NCI-H187 (cell line): ENCODE data around the gene CETP.
"Not testable (repeated sequence)": the region's sequence is repeated elsewhere in the genome, so short reads cannot be mapped to it uniquely, and the experiment has no call there.

Experiments used
- DNase-seq, 2 experiments: peaks; one replicate each; lab custom pipeline; 2025; lab: John Stamatoyannopoulos, UW

Gene CETP

DNA sequence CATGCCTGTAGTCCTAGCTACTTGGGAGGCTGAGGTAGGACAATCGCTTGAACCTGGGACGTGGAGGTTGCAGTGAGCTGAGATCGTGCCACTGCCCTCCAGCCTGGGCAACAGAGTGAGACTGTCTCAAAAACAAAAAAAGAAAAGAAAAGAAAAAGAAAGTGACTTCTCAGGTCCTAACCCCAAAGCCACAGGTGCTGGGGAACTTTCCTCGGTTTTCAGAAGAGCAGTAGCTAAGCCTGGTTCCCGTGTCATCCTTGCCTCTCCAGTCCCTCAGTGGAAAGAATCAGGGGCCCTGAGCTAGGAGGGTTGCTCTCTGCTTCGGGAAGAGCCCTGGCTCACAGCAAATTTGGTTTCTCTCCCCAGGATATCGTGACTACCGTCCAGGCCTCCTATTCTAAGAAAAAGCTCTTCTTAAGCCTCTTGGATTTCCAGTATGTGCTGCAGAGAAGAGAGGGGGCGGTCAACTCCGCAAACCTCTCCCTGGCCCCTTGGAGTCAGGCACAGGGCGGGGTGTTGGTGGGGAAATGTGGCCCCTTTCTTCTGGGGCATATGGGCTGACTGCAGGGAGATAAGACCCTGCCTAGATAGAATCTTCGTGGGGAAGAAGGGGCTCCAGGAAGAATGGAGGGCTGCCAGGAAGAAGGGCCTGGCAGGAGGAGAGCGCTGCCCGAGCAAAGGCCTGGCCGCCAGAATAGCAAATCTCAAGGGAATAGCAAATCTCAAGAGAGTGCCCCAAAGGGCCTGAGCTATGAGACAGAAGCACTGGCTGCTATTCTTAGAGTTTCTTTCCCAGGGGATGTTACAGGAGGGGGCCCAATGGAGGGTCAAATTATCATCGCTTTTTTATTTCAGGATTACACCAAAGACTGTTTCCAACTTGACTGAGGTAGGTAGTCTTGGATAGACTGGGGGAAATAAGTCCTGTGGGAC, 19.3 kb downstream of the CETP start:
- no peak for DNase-seq

DNA sequence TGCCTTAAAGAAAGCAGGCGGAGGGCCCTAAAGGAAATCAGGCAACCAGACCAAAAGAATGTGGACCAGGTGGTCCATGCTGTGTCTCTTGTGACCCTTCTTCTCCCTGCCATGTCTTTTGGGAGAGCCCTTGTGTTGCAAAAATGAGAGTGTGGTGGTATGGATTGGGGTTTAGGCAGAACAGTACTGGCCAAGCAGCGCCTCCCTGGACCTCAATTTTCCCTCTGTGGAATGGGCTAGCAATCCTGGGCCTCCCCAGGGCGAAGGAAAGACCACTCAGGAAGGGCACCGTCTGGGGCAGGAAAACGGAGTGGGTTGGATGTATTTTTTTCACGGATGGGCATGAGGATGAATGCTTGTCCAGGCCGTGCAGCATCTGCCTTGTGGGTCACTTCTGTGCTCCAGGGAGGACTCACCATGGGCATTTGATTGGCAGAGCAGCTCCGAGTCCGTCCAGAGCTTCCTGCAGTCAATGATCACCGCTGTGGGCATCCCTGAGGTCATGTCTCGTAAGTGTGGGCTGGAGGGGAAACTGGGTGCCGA, 20.1 kb downstream of the CETP start:
- DNase-seq, result no peak

DNA sequence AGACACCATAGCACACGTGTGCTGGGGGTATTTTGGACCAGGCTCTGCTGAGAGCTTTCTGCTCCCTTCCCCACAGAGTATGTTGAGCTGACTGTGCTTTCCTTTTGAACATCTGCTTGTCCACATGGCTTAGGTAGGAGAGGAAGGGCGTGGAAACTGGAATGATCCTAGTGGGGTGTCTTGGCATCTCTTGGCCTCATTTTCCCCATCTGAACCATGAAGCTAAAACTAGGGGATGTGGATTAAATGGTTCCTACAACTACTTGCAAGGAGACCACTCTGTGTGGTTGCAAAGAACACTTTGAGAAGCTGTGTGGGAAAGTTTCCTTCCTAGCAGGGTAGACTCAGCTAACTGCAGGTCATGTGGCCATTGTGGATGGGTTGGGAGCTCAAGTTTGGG, 20.9 kb downstream of the CETP start:
- no peak for DNase-seq

DNA sequence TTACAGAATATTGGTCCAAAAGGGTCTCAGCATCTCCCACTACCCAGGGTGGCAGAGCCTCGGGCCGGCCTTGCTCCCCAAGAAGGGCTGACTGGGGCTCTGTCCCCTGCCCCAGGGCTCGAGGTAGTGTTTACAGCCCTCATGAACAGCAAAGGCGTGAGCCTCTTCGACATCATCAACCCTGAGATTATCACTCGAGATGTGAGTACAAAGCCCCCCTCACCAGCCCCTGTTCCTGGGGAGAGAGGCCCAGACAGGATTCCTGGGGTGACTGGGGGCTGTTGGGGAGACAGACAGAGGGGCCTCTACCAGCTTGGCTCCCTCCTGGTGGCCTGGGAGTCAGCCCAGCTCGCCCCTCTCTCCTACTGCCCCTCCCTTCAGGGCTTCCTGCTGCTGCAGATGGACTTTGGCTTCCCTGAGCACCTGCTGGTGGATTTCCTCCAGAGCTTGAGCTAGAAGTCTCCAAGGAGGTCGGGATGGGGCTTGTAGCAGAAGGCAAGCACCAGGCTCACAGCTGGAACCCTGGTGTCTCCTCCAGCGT, 21.5 kb downstream of the CETP start:
- DNase-seq, result no peak

DNA sequence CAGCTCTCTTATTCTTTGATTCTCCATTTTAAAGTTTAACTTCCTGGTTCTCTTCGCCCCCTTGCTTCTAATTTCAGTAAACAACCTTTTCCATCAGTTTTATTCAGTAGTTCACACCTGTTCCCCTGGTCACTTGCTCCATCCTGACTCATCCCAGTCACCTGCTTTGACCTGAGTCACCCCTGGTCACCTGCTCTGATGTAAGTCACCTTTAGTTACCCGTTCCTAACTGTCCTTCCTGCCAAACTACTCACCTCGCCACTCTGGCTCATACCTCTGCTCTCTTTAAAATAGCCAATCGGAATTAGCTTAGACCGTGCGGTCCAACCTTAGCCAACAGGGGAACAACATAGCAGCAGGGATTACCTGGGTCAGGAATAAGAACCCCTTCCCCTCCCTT, 22.9 kb downstream of the CETP start:
- DNase-seq, result no peak

DNA sequence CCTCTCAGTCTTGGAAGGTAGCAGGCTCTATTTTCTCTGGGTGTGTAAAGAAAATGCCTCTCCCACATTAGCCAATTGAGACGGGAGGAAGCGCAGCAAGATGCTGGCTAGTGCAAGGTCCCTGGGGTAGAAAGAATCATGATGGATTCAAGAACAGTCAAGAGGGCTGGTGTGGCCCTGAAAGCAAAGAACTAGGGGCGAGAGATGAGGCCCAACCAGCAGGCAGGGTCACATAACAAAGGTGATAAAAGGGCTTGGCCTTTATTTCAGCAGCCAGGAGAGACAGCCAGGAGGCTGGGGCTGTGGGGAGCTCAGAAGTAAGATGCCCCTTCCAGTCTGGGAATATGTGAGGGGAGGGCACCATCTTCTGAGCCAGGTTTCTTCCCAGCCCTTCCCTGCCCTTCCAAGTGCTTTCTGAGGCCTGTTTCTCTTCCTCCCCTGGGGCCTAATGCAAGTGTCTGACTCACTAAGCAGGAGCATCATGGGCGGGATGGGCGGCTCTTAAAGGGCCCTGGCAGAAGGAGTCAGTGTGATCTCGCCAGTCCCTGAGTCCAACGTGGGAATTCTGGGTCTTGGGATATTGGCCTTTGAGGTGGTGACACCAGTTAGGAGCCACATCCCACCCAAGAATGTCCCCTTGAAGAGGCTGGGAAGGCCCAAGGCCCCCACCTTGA, 23.7 kb downstream of the CETP start:
- peak in 1 of 2 experiments; percentile 0 for DNase-seq

DNA sequence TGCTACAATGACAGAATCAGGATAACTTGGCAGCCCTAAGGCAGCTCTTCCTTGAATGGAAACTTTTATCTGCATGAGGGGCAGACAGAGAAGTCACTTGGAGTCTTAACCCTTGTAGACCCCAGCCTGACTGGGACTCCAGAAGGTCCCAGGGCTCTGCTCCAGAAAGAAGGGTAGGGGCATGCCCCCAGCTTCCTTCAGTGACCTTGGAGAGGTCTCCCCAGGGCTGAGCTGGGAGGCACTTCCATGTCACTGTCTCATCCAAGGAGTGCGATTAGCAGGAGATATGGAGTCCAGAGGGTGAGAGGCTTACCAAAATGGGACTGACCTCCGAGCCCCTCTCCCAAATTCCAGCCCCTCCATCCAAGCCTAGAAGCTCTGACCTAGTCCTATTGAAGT, 24.2 kb downstream of the CETP start:
- no peak for DNase-seq

DNA sequence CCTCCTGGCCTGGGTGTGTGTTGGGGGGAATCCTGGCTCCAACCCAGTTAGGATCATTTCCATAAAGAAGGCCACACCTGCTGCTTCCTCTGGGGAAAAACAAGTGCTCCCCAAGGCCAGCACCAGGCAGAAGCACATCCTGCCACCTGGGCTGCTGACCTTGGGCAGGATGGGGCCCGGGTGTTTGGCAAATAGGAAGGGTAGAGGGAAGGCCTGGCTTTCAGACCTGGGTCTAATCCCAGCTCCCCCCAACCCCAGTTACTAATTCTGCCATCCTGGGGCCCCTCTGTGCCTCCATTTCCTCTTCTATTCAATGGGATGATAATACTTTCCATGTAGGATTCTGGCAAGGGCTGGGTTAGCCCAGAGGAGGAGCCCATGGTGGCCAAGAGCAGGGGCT, 24.6 kb downstream of the CETP start:
- no peak for DNase-seq

DNA sequence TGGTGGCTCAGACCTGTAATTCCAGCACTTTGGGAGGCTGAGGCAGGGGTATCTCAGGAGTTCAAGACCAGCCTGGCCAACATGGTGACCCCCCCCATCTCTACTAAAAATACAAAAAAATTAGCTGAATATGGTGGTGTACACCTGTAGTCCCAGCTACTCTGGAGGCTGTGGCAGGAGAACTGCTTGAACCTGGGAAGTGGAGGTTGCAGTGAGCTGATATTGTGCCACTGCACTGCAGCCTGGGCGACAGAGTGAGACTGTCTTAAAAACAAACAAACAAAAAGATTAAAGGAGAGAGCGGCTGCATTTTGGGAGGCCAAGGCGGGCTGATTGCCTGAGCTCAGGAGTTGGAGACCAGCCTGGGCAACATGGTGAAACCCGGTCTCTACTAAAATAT, 25.2 kb downstream of the CETP start:
- not testable (repeated sequence) for DNase-seq

DNA sequence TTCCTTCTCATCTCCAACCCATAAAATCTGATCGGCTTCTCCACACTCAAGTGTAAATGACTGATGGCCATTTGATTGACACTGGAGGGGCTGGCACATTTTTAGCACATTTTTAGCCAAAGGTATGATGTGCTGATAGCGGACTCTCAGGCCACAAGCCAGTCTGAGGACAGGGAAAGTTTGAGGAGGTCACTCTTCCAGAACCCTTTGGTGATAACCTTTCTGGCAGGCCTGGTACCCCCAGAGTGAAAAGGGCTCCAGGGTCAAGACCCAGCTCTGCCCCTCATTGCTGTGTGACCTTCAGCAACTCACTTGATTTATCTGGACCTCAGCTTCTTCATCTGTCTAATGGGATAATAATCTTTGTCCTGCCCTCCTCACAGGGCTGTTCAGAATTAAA, 25.9 kb downstream of the CETP start:
- no peak for DNase-seq

DNA sequence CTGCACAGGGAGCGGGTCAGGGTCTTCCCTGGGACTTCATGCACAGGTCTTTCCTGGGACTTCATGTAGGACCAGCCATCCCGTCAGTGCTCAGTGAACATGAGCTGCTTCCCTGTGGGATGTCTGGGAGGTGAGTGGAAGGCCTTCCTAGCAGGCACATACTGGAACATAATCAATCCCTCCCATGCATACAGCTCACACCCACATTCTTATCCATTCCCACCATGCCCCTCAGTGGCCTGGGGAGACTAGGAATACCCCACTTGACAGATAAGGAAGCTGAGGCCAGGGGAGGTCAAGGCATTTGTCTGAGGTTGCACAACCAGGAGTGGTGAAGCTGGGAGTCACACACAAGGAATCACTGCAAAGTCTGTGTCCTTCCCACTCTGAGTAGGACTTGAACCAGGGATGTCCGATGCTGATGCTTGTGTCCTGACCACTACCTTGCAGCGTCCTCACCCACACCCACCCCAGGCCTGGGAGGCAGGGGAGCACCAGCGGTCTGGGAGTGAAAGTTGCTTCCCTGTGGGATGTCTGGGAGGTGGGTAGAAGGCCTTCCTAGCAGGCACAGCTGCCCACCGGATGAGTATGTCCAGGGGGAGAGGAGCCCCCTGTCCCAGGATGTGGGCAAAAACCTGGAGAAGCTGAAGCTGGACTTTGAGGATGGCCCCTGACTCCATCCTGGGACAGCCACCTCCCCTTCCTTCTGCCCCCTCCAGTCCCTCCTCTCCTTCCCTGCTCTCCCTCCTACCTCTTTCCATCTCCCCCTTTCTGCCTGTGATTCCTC, 26.6 kb downstream of the CETP start:
- DNase-seq, result no peak

DNA sequence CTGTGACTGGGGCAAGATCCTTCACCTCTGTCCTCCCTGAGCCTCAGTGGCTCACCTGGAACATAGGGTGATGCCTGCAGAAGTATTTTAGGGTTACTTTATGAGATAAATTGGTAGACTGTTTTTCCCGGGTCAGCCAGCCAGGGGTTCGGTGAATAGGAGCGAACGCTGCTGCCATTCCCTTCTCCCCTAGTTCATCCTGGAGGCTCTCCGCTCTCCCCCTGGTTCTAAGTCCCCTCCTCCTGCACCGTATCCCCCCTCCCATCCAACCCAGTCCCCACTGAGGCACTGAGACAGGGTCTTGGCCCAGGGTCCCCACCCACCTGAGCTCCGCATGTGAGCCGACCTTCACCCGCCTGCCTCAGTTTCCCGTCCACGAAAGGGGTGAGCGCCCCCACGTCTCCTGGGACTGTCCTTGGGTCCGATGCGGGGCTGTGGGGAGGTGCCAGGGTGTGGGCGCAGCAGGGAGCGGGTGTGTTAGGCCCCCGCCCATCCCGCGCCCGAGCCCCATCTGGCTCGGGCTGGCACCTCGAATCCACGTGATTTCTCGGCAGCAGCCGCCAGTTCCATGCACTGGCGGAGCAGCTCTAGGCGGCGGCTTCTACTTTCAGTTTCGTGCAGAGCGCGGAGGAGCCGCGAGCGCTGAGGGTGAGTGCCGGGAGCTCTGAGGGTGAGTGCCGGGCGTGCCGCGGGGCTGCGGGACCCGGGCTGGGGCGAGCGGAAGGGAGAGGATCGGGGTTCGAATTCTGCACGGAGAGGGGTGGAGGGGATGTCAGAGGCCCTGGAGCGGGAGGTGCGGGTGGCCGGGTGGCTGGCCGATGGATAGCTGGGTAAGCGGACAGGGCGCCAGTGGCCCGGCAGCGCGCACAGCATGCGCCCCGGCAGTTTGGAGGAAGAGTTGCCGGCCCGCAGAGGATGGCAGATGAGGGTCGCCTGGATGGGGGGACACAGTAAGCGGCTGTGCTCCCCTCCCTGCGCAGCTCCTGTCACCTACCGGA, 27.5 kb downstream of the CETP start, which contains the start of gene NLRC5:
NLRC5 (plus strand) TSS at position 610 of the 998 bp plus-strand sequence. CDS start 31,156 bp downstream, outside the sequence.
- peak in 1 of 2 experiments; percentile 14 for DNase-seq

DNA sequence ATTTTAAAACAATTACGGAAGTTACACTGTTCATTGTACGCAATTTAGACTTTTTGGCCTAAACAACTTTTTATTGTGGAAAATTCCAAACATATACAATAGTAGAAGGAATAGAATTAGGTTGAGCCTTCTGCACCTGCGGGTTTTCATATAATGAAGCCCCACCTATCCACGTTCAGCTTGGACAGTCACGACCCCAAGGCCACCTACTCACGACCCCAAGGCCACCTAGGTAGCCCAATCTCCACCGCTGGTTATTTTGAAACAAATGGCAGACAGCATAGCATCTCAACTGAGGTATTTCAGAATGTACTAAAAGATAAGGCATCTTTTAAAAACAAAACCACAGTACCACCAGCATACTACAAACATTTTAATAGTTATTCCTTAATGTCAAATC, 28.2 kb downstream of the CETP start:
- no peak for DNase-seq

DNA sequence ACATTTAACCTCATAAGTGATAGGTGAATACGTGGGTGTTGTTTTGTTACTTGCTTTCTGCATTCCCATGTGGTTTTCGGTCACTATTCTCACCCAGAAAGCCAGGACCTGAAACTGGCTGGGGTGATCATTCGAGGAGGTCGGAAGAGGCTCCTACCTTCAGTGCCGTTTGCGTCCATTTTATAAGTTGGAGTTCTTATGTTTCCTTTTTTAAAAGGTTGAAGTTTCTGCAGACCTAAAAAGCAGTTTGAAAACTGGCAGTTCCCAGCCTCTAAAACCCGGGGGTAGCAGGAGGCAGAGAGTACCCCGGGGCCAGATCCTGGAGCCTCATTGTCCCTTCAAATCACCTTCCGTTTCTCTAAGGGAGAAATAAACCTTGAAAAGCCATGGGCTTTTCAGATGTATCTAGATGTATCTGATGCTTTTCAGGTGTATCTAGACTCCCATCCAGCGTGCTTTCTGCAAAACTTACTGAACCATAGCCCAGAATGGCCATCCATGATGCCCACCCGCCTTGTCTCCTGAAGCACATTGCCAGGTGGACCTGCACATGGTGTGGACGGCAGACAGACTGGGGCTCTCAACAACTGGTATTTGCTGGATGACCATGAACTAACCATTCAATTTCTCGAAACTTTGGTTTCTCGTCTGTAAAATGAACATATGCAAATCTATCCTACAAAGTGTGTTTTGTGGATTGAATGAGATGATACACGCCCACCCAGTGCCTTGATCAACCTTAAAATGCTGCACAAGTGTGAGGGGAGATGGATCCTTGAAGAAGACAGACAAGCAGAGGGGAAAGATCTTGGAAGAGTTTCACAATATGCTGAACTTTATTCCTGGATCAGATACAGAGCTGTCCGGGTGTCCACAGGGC, 28.9 kb downstream of the CETP start:
- DNase-seq, result no peak

DNA sequence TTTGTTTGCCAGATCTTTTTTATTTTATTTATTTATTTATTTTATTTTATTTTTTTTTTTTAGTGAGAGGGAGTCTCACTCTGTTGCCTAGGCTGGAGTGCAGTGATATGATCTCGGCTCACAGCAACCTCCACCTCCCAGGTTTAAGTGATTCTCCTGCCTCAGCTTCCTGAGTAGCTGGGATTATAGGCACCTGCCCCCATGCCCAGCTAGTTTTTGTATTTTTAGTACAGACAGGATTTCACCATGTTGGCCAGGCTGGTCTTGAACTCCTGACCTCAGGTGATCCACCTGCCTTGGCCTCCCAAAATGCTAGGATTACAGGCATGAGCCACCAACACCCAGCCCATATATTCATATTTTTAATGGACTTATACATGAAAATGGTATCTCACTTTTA, 30.7 kb downstream of the CETP start:
- not testable (repeated sequence) for DNase-seq

DNA sequence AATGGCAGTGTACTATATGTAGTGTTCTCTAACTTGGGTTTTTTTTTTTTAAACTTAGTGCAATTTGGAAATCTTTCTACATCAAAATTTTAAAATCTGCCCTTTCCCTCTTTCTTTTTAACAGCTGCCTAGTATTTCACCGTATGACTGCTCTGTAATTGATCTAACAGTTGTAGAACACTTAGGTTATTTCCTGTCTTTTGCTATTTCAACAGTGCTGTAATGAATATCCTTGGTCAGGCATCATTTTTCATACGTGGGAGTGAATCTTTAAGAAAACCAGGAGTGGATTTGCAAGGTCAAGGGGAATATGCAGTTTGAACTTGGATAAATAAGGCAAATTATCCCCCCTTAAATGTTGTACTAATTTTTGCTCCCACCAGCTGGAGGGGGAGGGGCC, 31.5 kb downstream of the CETP start:
- no peak for DNase-seq

DNA sequence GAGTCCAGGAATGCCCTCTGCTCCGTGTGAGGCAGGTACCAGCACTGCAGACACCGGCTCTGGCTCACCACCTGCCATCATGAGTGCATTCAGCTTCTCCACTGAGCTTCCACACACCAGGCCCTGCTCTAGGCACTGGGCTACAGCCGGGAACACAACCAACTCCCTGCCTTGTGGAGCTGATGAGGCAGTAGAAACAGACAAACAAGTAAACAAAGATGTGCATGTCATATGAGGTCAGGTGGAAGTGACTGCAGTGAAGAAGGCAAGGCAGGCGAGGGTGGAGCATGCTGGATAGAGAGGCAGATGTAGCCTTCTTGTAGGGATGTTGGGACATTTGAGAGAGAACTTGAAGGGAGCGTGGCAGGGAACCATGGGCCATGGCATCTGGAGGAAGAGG, 32.6 kb downstream of the CETP start:
- DNase-seq, result no peak

DNA sequence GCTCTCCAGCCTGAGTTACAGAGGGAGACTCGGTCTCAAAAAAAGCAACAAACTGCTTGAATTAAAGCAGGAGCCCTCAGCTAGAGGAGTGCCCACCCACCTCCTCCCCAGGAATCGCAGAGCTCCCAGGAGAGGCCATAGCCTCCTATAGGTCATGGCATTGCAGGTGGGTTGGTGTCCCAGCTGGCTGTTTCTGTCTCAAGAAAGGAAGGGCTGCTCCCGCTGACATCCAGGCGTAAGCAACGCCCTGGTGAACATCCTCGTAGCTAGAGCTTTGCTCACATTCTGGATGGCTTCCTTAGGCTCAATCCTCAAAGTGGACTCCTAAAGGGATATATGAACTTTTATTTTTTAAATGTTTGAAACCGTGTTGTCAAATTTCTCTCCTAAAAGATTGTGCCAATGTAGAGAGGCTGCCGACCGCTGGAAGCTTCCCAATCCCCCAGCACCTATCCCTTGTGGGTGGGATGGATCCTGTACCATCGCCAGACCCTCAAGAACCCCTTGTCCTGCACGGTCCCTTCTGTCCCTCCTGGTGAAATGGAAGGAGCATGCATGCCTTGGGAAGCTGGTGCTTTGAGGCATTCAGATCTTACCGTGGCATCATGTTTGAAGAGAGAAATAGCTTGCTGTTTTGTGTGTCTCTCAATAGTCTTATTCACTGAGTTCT, 33.5 kb downstream of the CETP start:
- DNase-seq, result no peak

DNA sequence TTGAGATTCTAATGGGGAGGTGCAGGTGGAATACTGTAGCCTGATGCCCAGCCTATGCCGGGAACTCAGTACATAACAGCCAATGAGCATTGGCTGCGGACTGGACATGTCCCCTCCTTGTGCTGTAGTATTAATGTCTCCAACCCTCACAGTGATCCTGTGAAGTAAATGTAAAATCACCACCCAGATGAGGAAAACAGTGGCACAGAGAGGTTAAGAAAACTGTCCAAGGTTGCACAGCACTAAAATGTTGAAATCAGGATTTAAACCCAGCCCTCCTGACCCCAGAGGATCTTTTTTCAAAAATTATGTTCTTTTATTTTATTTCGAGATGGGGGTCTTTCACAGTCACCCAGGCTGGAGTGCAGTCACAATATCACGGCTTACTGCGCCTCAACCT, 35.5 kb downstream of the CETP start:
- DNase-seq, result no peak
